Measurements from ENCODE around the gene TRHDE.
A peak's percentile ranks its signal among the peaks of the same experiment; 100 is the strongest.

The TRHDE gene

GRCh38 chr12:72622556-72622955 lies 350.4 kb downstream of the TRHDE start:
- Histone ChIP-seq H3K4ac (ENCODE audit: low read length) (no peak overlapping the region), H2AK5ac (ENCODE audit: low read depth, low read length) (no peak overlapping the region), H3K27ac (replicated peaks; ENCODE audit: low read length) (no peak overlapping the region), H3K23ac (ENCODE audit: low read depth, low read length, poor library complexity) (no peak overlapping the region), H2BK120ac (ENCODE audit: low read depth, low read length) (no peak overlapping the region), H2BK15ac (ENCODE audit: low read length) (no peak overlapping the region), H3K36me3 (replicated peaks in 1 of 2; ENCODE audit: control insufficient read depth in 2 of 2, insufficient read depth in 2 of 2, low read length in 2 of 2) (no peaks in the 10 kb centered on the region), H3K14ac (ENCODE audit: low read length) (no peak overlapping the region), H3K4me2 (ENCODE audit: insufficient read depth, low read length, poor library complexity, severe bottlenecking) (no peak overlapping the region), H2BK12ac (ENCODE audit: low read length) (no peak overlapping the region), H4K8ac (ENCODE audit: low read depth, low read length) (no peak overlapping the region), H2AFZ (ENCODE audit: low read length) (no peak overlapping the region), H3K9ac (ENCODE audit: low read depth, low read length, poor library complexity) (no peak overlapping the region), H3K4me3 (ENCODE audit: low read length in 2 of 2) (no peak overlapping the region), H3K4me1 (ENCODE audit: control insufficient read depth in 2 of 2, insufficient read depth in 1 of 2, low read depth in 1 of 2, low read length in 2 of 2) (no peaks in the 10 kb centered on the region), H4K91ac (ENCODE audit: low read depth, low read length, poor library complexity) (no peak overlapping the region), H3K18ac (ENCODE audit: low read length) (no peak overlapping the region), H3K79me1 (ENCODE audit: low read depth, low read length) (no peaks in the 10 kb centered on the region), H3K27me3 (ENCODE audit: control insufficient read depth in 3 of 3, insufficient read depth in 3 of 3, low read depth in 1 of 3, low read length in 3 of 3) (no peaks in the 10 kb centered on the region), H3K9me3 (replicated peaks in 1 of 2; ENCODE audit: control insufficient read depth in 2 of 2, insufficient read depth in 1 of 2, low read depth in 1 of 2, low read length in 2 of 2) (no peaks in the 10 kb centered on the region), H2BK5ac (ENCODE audit: low read length) (no peak overlapping the region)
- no peak for DNase-seq (ENCODE audit: low spot score)
- WGBS, 2 donors (ENCODE audit: extremely low coverage in 2 of 2, insufficient read length in 2 of 2, insufficient replicate concordance in 1 of 2): no CpG with 5 or more reads among the region's 3 CpGs

GRCh38 chr12:72631926-72632685 lies 359.9 kb downstream of the TRHDE start:
- no peak overlapping the region for H4K91ac ChIP-seq (ENCODE audit: low read depth, low read length, poor library complexity)

GRCh38 chr12:72642706-72643105 lies 370.5 kb downstream of the TRHDE start:
- Histone ChIP-seq H4K8ac (ENCODE audit: low read depth, low read length) (no peak overlapping the region), H3K18ac (ENCODE audit: low read length) (no peak overlapping the region), H3K4ac (ENCODE audit: low read length) (no peak overlapping the region), H3K14ac (ENCODE audit: low read length) (no peak overlapping the region), H4K91ac (ENCODE audit: low read depth, low read length, poor library complexity) (no peak overlapping the region), H2BK12ac (ENCODE audit: low read length) (no peak overlapping the region), H3K9me3 (replicated peaks in 1 of 2; ENCODE audit: control insufficient read depth in 2 of 2, insufficient read depth in 1 of 2, low read depth in 1 of 2, low read length in 2 of 2) (no peaks in the 10 kb centered on the region), H2BK120ac (ENCODE audit: low read depth, low read length) (no peak overlapping the region), H2BK5ac (ENCODE audit: low read length) (no peak overlapping the region), H3K9ac (ENCODE audit: low read depth, low read length, poor library complexity) (no peak overlapping the region), H3K23ac (ENCODE audit: low read depth, low read length, poor library complexity) (no peak overlapping the region), H3K4me1 (ENCODE audit: control insufficient read depth in 2 of 2, insufficient read depth in 1 of 2, low read depth in 1 of 2, low read length in 2 of 2) (no peaks in the 10 kb centered on the region), H3K36me3 (replicated peaks in 1 of 2; ENCODE audit: control insufficient read depth in 2 of 2, insufficient read depth in 2 of 2, low read length in 2 of 2) (no peaks in the 10 kb centered on the region), H3K4me2 (ENCODE audit: insufficient read depth, low read length, poor library complexity, severe bottlenecking) (no peak overlapping the region), H2BK15ac (ENCODE audit: low read length) (no peak overlapping the region), H2AK5ac (ENCODE audit: low read depth, low read length) (no peak overlapping the region), H3K79me1 (ENCODE audit: low read depth, low read length) (no peaks in the 10 kb centered on the region), H3K4me3 (ENCODE audit: low read length in 2 of 2) (no peak overlapping the region), H3K27me3 (ENCODE audit: control insufficient read depth in 3 of 3, insufficient read depth in 3 of 3, low read depth in 1 of 3, low read length in 3 of 3) (no peaks in the 10 kb centered on the region), H2AFZ (ENCODE audit: low read length) (peak overlapping the region; percentile 61), H3K27ac (replicated peaks; ENCODE audit: low read length) (no peak overlapping the region)
- no peak for DNase-seq (ENCODE audit: low spot score)
- no CpG with 5 or more reads among the region's 2 CpGs for WGBS, 2 donors (ENCODE audit: extremely low coverage in 2 of 2, insufficient read length in 2 of 2, insufficient replicate concordance in 1 of 2)

More at GRCh38 chr12:72631926-72632685, 359.9 kb downstream of the TRHDE start:
- Histone ChIP-seq H4K8ac (ENCODE audit: low read depth, low read length) (no peak overlapping the region), H2AK5ac (ENCODE audit: low read depth, low read length) (no peak overlapping the region), H2BK5ac (ENCODE audit: low read length) (no peak overlapping the region), H3K79me1 (ENCODE audit: low read depth, low read length) (no peaks in the 10 kb centered on the region), H3K36me3 (replicated peaks in 1 of 2; ENCODE audit: control insufficient read depth in 2 of 2, insufficient read depth in 2 of 2, low read length in 2 of 2) (no peaks in the 10 kb centered on the region), H3K9ac (ENCODE audit: low read depth, low read length, poor library complexity) (no peak overlapping the region), H2BK12ac (ENCODE audit: low read length) (no peak overlapping the region), H2AFZ (ENCODE audit: low read length) (no peak overlapping the region), H3K4ac (ENCODE audit: low read length) (no peak overlapping the region), H2BK15ac (ENCODE audit: low read length) (no peak overlapping the region), H3K23ac (ENCODE audit: low read depth, low read length, poor library complexity) (no peak overlapping the region), H3K27me3 (ENCODE audit: control insufficient read depth in 3 of 3, insufficient read depth in 3 of 3, low read depth in 1 of 3, low read length in 3 of 3) (no peaks in the 10 kb centered on the region), H3K14ac (ENCODE audit: low read length) (no peak overlapping the region), H3K27ac (replicated peaks; ENCODE audit: low read length) (no peak overlapping the region), H3K4me3 (ENCODE audit: low read length in 2 of 2) (no peak overlapping the region), H3K4me2 (ENCODE audit: insufficient read depth, low read length, poor library complexity, severe bottlenecking) (no peak overlapping the region), H3K9me3 (replicated peaks in 1 of 2; ENCODE audit: control insufficient read depth in 2 of 2, insufficient read depth in 1 of 2, low read depth in 1 of 2, low read length in 2 of 2) (no peaks in the 10 kb centered on the region), H2BK120ac (ENCODE audit: low read depth, low read length) (no peak overlapping the region), H3K18ac (ENCODE audit: low read length) (no peak overlapping the region), H3K4me1 (ENCODE audit: control insufficient read depth in 2 of 2, insufficient read depth in 1 of 2, low read depth in 1 of 2, low read length in 2 of 2) (no peaks in the 10 kb centered on the region)
- no CpG with 5 or more reads among the region's 4 CpGs for WGBS, 2 donors (ENCODE audit: extremely low coverage in 2 of 2, insufficient read length in 2 of 2, insufficient replicate concordance in 1 of 2)
- DNase-seq (ENCODE audit: low spot score): no peak

GRCh38 chr12:72647139-72647538 lies 375.0 kb downstream of the TRHDE start:
- Histone ChIP-seq H3K27ac (replicated peaks; ENCODE audit: low read length) (no peak overlapping the region), H2AK5ac (ENCODE audit: low read depth, low read length) (no peak overlapping the region), H3K14ac (ENCODE audit: low read length) (no peak overlapping the region), H3K18ac (ENCODE audit: low read length) (no peak overlapping the region), H3K4me2 (ENCODE audit: insufficient read depth, low read length, poor library complexity, severe bottlenecking) (no peak overlapping the region), H2BK12ac (ENCODE audit: low read length) (no peak overlapping the region), H2AFZ (ENCODE audit: low read length) (no peak overlapping the region), H3K4me1 (ENCODE audit: control insufficient read depth in 2 of 2, insufficient read depth in 1 of 2, low read depth in 1 of 2, low read length in 2 of 2) (no peaks in the 10 kb centered on the region), H3K9me3 (replicated peaks in 1 of 2; ENCODE audit: control insufficient read depth in 2 of 2, insufficient read depth in 1 of 2, low read depth in 1 of 2, low read length in 2 of 2) (no peaks in the 10 kb centered on the region), H3K9ac (ENCODE audit: low read depth, low read length, poor library complexity) (no peak overlapping the region), H2BK120ac (ENCODE audit: low read depth, low read length) (no peak overlapping the region), H3K79me1 (ENCODE audit: low read depth, low read length) (no peaks in the 10 kb centered on the region), H3K36me3 (replicated peaks in 1 of 2; ENCODE audit: control insufficient read depth in 2 of 2, insufficient read depth in 2 of 2, low read length in 2 of 2) (no peaks in the 10 kb centered on the region), H3K4me3 (ENCODE audit: low read length in 2 of 2) (no peak overlapping the region), H4K8ac (ENCODE audit: low read depth, low read length) (no peak overlapping the region), H3K4ac (ENCODE audit: low read length) (no peak overlapping the region), H2BK15ac (ENCODE audit: low read length) (no peak overlapping the region), H2BK5ac (ENCODE audit: low read length) (no peak overlapping the region), H3K23ac (ENCODE audit: low read depth, low read length, poor library complexity) (no peak overlapping the region), H4K91ac (ENCODE audit: low read depth, low read length, poor library complexity) (no peak overlapping the region), H3K27me3 (ENCODE audit: control insufficient read depth in 3 of 3, insufficient read depth in 3 of 3, low read depth in 1 of 3, low read length in 3 of 3) (no peaks in the 10 kb centered on the region)
- no peak for DNase-seq (ENCODE audit: low spot score)

All from neuronal stem cell (in vitro differentiated cells).